ENCODE measurements around the gene FBRSL1.
"Not testable (repeated sequence)": the region's sequence is repeated elsewhere in the genome, so short reads cannot be mapped to it uniquely, and the experiment has no call there.

Gene FBRSL1

DNA sequence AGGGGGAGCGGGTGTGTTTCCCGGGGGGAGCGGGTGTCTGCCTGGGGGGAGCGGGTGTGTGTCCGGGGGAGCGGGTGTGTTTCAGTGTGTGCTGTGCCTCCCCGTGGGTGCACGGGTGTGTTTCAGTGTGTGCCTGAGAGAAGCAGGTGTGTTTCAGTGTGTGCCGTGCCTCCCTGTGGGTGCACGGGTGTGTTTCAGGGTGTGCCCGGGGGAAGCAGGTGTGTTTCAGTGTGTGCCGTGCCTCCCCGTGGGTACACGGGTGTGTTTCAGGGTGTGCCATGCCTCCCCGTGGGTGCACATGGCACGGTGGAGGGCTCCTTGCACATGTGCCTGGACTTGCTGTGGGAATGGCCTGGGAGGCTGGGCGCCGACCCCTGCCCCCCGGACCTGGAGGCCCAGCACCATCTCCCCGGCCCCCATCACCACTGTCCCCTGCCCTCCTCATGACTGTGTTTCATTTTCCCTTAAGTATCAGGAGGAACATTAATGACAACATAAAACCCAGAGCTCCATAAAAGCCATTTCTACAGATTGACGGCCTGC lies 38.7 kb downstream of the FBRSL1 start:
- no peak for DNase-seq
- intact Hi-C loops (cut with DNase I), result loop anchor here (5.0 to 10.0 kb wide), 2 partner anchors 36 to 114 kb away; partner anchors contain the start of gene FBRSL1

DNA sequence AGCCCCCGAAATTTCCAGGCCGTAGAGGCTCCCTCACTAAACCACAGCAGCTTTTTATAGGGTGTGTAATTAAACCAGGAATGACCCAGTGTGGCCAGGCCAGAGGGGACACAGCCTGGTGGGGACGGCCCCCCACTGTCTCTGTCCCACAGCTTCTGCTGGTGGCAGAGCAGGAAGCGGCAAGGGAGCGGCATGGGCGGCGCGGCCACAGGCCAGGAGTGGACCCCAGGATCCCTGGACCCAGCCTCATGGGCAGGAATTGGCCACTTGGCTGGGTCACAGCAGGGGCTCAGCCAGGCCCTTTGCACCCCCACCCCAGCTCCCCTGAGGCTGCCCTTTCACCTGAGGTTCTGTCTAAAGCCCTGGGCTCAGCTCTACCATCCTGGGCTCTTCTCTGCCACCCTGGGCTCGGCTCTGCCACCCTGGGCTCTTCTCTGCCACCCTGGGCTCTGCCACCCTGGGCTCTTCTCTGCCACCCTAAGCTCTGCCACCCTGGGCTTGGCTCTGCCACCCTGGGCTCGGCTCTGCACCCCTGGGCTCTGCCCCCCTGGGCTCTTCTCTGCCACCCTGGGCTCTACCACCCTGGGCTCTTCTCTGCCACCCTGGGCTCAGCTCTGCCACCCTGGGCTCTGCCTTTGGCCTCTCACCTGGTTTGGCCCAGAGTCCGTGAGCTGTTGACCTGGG lies 39.3 kb downstream of the FBRSL1 start:
- no peak for DNase-seq
- intact Hi-C loops (cut with DNase I), result loop anchor here (5.0 to 10.0 kb wide), 2 partner anchors 37 to 114 kb away; partner anchors contain the start of gene FBRSL1

DNA sequence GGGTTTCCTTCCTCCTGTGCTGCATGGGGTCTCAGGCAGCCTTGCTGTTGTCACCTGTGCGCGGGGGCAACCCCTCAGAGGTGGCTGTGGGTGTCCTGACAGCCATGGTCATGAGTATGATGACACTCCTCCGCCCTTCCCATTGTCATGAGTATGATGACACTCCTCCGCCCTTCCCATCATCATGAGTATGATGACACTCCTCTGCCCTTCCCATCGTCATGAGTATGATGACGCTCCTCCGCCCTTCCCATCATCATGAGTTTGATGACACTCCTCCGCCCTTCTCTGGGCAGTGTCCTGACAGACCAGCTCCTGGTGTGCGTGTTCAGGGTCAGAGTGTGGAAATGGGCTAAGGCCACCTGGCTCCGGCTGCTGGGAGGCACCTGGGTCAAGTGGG lies 40.0 kb downstream of the FBRSL1 start:
- DNase-seq, result no peak
- intact Hi-C loops (cut with DNase I), result loop anchor here (5.0 to 10.0 kb wide), 2 partner anchors 38 to 115 kb away; partner anchors contain the start of gene FBRSL1

DNA sequence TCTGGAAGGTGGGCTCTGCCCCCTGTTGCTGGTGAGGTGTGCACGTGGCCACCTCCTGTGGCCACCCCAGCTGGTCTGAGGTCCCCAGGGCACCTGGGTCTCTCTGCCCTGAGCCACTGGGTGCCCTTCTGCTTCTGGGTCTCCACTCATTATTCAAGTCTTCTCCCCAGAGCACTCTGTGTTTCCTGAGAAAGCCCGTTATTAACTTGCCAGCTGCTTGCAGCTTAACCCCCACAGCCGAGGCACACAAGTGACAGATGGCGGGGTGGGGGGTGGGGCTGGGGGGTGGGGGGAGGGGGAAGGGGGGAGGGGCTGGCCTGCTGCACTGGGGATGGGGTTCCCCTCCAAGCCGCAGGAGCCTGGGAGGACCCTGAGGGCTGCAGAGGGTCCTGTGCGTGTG lies 40.5 kb downstream of the FBRSL1 start:
- DNase-seq, result no peak
- intact Hi-C loops (cut with DNase I), result no loop called here

DNA sequence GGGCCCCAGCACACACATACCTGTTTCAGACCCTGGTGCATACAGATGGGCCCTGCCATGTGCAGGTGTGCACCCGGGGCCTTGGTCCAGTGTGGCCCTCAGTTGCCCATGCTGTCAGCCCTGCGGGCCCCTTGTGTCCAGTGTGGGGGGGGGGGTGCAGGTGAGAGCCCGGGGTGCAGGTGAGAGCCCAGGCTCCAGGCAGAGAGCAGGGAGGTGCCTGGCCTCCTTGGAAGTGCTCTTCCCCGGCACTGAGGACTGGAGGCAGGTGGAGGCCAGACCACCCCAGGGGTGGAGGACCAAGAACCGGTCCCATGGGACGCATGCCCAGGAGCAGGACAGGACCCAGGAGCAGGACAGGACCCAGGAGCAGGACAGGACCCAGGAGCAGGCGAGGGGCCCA lies 40.9 kb downstream of the FBRSL1 start:
- intact Hi-C loops (cut with DNase I), result no loop called here
- no peak for DNase-seq

DNA sequence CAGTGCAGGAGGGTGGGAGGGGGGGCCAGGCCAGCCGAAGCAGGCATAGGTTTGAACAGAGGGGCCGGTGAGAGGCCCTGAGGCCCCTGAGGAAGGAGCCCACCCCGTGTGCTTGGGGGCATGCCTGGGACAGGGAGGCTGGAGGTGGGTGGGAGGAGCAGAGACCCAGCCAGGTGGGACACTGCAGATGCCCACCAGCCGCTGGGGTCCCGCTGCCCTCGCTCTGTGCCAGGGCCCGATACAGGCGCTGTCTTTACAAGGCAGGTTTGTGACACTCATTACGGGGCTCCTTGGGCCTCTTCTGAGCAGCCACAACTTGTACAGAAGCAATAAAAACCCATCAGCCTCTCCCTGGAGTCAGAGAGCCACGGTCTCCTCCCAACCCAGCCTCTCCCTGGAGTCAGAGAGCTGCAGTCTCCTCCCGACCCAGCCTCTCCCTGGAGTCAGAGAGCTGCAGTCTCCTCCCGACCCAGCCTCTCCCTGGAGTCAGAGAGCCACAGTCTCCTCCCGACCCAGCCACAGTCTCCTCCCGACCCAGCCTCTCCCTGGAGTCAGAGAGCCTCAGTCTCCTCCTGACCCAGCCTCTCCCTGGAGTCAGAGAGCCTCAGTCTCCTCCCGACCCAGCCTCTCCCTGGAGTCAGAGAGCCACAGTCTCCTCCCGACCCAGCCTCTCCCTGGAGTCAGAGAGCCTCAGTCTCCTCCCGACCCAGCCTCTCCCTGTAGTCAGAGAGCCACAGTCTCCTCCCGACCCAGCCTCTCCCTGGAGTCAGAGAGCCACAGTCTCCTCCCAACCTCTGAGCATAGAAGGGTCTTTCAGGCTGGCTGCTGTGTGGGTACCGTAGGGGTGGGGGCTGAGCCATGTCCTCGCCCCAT lies 43.0 kb downstream of the FBRSL1 start:
- intact Hi-C loops (cut with DNase I); DNase-seq: not testable (repeated sequence)

DNA sequence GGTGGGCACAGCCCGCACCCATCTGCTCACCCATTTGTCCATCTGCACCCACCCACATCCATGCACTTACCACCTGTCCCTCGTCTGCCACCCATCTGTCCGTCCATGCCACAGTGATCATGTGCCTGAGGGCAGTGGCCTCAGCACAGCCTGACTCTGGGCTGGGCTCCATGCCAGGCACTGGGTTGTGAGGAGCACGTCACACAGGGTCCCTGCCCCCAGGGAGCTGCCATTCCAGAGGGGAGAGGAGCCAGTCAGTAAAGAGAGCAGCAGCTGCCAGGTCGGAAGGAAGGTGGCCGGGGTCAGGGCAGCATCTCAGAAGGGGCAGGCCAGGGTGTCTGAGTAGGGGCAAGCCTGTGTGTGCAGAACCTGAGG lies 43.6 kb downstream of the FBRSL1 start:
- intact Hi-C loops (cut with DNase I), result no loop called here
- no peak for DNase-seq

DNA sequence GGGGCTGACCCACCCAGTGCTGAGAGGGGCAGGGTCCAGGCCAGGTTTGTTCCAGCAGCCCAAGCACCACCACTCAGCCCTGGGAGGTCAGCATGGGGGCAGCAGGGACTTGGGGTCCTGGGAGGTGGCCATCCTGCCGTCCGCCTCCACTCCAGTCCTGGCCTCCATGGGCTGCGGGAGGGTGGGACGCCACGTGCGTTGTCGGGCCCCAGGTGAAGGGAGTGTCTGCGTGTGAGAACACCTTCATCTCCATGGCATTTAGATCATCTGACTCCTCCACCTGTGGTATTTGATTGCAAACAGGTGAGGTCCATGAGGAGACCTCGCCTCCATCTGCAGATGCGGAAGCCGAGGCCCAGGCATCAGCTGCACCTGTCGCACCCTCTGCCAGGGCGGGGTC lies 44.1 kb downstream of the FBRSL1 start:
- DNase-seq, result no peak
- intact Hi-C loops (cut with DNase I), result no loop called here

DNA sequence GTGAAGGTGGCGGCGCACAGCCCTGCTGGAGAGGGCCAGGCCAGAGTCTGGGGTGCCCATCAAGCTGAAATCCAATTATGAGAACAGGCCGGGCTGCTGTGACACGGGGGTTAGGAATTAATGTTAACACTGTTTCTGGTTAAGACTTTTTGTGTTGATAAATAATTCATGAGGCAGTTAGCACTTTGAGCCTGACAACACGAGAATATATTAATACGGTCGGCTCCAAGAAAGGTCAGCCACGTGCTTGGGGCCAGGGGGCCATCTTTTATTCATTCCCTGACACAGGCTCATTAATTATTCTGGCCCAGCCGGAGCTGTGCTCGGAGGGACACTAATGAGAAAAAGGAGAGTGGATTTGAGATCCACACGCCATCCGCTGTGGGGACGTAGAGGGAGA lies 45.1 kb downstream of the FBRSL1 start:
- intact Hi-C loops (cut with DNase I), result no loop called here
- peak in 3 of 42 donors; percentile 7 to 26 (median 23) for DNase-seq

DNA sequence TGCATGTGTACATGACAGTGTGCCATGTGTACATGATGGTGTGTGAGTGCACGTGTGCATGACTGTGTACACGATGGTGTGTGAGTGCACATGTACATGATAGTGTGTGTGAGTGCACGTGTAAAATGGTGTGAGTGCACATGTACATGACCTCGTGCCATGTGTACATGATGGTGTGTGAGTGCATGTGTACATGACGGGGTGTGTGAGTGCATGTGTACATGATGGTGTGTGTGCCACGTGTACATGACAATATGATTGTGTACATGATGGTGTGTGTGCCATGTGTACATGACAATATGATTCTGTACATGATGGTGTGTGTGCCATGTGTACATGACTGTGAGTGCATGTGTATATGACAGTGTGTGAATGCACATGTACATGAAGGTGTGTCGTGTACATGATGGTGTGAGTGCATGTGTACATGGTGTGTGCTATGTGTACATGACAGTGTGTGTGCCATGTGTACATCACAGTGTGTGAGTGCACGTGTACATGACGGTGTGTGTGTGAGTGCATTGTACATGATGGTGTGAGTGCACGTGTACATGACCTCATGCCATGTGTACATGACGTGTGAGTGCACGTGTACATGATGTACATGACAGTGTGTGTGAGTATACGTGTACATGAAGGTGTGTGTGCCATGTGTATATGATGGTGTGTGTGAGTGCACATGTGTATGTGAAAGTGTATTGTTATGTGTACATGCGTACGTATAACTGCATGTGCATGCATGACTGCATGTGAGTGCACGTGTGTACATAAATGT lies 46.3 kb downstream of the FBRSL1 start:
- DNase-seq, result no peak
- intact Hi-C loops (cut with DNase I), result no loop called here

DNA sequence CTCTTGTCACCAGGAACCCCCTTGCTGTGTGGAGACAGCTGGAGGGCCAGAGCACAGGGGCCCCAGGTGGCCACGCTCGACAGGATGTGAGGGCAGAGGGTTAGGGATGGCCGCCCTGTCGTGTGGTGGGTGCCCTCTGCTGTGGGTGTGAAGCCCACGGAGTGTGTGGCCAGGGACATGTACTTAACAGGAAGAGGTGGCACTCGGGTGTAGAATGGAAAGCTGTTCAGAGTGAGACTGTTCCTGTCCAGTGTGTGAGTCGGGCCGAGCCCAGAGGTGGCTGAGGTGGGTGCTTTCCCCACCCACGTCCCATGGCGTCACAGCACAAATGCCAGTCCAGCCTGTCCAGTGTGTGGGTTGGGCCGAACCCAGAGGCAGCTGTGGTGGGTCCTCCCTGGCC lies 47.1 kb downstream of the FBRSL1 start:
- DNase-seq, result no peak
- intact Hi-C loops (cut with DNase I), result no loop called here

DNA sequence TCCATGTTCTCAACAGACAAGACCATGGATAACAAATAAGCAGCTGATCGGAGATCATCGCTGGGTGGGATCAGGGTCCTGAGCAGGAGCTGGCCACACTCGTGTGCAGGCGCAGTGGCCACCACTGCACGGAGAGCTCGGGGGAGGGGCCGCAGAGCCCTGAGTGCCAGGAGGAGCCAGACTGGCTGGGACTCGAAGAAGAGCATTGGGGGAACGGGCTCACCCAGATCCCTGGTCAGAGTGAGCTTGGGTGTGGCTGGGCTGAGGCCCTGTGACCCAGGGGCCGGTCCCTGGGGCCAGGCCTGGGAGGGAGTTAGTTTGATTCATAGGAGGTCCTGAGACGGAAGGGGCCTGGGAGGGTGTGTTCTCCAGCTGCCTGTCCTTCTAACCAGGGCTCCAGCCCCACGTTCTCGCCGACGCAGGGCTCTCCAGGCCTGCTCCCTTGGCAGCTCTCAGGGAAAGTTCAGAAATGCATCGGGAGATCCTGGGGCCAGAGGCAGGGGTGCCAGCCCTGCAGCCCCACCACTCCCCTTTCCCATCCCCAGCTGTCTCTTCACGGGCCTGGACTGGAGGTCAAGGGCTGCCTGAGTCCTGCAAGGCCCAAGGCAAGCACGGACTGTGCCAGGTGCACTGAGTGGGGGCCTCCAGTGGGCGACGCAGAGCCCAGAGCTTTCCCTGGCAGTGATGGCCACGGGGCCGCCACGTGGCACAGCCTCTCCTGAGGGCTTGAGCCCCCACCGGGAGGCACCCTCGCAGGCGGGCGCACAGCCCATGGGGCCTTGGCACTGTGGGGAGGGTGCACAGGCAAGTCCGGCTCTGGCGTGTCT lies 48.1 kb downstream of the FBRSL1 start:
- intact Hi-C loops (cut with DNase I), result no loop called here

DNA sequence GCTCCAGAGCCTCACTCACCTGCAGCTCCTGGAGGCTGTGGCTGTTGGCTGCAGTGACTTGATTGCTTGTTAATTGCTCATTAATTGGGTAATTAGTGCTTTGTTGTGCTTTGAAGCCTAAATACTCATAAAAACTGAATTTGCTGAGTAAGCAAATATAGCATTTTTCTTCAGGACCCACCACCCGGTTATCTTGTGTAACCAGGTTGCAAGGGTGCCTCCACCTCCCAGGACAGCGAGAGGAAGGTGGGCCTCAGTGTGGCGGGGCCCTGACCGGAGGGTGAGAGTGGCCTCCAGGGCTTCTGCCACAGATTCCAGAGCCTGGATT lies 48.7 kb downstream of the FBRSL1 start:
- intact Hi-C loops (cut with DNase I), result no loop called here
- no peak for DNase-seq

More for the DNA sequence above, 48.1 kb downstream of the FBRSL1 start:
- no peak for DNase-seq

DNA sequence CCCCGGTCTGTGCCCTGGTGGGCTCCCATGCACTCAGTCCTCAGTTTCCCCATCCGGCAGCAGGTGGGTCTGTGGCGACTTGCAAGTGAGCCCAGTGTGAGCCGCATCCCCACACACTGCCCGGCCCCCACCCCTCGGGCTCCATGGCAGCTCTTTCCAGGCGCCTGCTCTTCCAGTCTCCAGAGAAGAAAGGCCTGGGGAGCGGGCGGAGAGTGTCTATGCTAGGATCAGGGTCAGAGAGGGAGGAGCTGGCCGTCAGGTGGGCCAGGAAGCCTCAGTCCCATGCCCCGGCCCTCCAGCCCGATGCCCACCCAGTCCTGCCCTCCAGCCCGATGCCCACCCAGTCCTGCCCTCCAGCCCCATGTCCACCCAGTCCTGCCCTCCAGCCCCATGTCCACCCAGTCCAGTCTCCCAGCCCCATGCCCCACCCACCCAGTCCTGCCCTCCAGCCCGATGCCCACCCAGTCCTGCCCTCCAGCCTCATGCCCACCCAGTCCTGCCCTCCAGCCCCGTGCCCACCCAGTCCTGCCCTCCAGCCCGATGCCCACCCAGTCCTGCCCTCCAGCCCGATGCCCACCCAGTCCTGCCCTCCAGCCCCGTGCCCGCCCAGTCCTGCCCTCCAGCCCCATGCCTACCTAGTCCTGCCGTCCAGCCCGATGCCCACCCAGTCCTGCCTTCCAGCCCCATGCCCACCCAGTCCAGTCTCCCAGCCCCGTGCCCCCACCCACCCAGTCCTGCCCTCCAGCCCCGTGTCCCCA lies 49.2 kb downstream of the FBRSL1 start:
- intact Hi-C loops (cut with DNase I), result no loop called here
- DNase-seq, result no peak

DNA sequence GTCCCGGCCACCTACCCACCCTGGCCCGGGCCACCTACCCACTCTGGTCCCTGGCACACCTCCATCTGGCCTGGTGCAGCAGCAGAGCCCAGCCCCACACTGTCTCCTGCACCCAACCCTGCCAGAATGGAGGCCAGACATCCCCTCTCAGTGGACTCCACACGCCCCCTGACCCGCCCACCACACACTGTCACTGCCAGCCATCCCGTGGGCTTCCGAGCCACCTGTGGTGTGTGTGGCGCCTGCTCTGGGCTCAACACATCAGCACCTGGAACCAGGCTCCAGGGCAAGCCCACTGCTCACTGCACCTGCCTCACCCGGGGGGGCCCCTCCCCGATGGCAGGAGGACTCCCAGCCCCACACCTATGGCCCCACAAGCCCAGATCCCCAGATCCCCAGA lies 50.5 kb downstream of the FBRSL1 start:
- intact Hi-C loops (cut with DNase I), result no loop called here
- DNase-seq, result no peak

DNA sequence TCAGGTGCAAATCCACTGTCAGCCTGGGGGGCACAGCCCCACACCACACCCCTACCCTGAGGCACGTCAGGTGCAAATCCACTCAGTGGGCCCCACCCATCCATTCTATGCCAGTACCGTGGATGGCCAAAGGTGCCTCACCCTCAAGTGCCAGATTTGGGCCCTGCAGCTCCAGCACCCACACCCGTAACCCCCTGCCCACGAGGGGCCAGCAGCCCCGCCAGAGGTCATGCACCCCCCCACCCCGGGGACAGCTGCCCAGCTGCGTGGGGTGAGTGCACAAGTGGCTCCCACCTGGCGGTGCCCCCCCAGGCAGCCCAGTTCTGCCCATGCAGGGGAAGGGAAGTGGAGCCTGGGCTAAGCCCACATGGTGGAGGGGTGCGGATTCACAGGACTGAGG lies 51.2 kb downstream of the FBRSL1 start:
- intact Hi-C loops (cut with DNase I), result no loop called here

DNA sequence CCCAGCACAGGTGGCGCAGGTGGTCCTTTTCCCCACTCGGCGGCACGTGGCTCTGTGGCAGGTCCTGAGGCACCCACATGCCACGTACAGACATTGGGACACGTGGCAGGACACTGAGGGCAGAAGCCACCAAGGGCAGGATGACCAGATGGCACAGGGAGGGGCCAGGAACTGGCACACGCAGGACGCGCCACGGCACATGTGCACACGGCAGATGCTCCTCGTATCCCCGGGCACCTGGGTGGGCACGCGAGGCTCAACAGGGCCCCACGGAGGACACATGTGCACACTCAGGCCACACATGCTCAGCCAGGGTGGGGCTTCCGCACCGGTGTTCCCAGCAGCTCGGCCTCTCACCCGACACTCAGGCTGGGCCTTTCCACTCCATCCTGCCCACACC lies 52.0 kb downstream of the FBRSL1 start:
- DNase-seq, result no peak
- intact Hi-C loops (cut with DNase I), result no loop called here

More for the DNA sequence above, 51.2 kb downstream of the FBRSL1 start:
- no peak for DNase-seq

DNA sequence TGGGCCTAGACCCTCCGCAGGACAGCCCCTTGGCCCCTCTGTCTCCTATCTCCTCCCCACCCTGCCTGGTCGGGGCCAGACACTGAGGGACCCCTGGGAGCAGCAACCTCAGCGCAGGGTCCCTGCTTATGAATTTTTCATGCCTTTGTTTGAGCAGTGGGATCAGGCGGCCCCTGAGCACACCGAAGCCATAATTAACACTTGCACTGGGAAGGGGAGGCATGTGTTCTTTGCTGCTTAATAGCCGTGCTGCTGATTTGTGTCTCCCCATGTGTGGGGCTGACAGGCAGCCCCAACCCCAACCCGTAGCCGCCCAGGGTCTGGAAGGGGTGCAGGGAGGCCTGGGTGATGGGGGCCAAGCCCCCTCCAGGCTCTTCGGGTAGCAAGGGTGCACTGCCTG lies 52.7 kb downstream of the FBRSL1 start:
- DNase-seq, result no peak

More for the DNA sequence above, 52.7 kb downstream of the FBRSL1 start:
- intact Hi-C loops (cut with DNase I), result no loop called here

Measured in head of caudate nucleus (tissue), 42 donors.